Superior temporal gyrus (tissue), 1 donor: Measurements from ENCODE around the gene DNTT.

ENCODE experiments used
- DNase-seq: peaks from one replicate; pipeline ENCODE4 v3.0.0-alpha.2; 2016; ENCODE audit errors: extremely low spot score

The DNTT gene

DNA sequence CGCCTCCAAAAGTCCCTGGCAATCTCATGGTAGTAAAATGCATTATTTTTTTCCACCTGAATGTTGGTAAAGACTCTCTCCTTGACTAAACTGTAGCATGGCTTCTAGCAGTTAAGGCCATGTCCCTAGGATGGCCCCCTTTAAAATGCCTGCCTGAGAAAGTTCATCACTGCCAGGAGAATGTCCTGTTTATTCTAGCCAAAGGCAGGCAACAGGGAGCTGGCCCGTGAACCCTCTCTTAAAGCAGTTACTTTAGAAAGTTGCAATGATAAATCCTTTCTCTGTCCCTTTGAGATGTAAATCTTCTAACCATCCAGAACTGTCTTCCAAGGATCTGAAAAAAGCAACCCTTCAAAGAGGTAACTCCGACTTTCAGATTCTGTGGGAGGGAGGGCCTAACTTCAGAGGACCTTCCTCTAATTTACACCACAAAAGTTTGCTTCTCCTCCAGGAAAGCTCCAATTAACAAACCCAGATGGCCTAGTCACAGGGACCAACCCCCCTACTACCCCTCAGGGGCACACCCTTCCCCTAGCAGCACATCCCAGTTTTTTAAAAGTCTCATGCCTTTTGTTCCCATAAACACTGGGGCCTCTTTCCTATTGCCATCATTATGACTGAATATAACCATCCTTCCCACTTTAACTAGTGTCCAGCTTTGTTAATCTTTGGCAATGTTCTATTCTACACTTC lies 5.5 kb downstream of the DNTT start:
- DNase-seq: no peak

DNA sequence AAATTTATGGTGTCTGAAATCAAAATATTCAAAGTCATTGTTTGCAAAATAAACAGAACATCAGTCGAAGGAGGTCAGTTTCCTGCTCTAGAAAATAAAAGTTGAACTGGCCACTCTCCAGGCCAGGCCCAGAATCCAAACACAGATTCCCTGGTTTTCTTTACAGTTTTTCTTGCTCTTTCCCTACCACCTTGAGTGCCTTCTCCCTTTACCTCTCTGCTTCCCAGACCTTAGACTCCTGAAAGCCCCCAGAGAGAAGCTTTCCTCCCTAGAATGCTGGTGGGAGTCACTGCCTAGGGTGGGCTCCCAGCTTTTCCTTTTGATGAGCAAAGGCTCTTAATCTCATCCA lies 6.1 kb downstream of the DNTT start:
- DNase-seq: no peak

GRCh38 chr10:96311180-96311715 lies 7.0 kb downstream of the DNTT start:
- no peak for DNase-seq

DNA sequence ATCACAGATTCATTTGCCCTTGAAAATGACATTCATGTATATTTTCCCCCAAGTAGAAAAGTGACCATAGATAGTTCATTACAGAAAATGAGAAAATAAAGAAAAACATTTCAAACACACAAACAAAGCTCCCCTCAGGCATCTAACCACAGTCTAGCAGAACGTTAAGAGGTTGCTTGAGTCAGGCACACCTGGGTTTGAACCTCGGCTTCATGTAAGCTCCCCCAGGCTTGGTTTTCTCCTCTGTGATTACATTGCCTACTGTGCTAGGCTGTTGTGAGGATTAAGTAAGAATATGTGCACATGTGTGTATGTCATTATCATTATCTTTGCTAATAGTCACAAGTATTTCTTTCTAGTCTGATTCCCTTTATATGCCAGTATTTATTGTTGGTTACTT lies 9.1 kb downstream of the DNTT start:
- DNase-seq: no peak

DNA sequence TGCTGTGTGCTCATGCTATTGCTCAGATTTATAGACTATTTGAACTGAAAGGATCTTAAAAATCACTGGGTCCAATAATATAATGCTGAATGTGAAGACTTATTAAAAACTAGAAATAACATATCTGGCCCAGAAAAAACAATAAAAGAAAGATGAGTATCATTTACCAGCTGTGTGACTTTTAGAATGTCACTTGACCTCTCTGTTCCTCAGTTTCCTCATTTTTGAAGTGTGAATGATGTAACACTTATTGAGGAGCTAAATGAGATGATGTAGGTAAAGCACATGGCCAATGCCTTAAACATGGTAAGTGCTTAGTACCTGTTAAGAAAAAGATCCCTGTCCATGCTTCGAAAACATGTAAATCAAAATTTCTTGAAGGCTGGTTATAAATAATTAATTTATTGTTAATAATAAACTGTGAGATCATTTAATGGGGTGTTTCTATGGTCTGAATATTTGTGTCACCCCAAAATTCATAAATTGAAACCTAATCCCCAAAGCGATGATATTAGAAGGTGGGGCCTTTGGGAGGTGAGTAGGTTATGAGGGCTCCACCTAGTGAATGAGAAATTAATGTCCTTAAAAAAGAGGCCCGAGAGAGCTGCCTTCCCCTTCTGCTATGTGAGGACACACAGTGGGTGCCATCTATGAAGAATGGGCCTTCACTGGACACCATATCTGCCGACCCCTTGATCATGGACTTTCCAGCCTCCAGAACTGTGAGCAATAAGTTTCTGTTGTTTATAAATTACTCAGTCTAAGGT lies 13.0 kb downstream of the DNTT start:
- no peak for DNase-seq

DNA sequence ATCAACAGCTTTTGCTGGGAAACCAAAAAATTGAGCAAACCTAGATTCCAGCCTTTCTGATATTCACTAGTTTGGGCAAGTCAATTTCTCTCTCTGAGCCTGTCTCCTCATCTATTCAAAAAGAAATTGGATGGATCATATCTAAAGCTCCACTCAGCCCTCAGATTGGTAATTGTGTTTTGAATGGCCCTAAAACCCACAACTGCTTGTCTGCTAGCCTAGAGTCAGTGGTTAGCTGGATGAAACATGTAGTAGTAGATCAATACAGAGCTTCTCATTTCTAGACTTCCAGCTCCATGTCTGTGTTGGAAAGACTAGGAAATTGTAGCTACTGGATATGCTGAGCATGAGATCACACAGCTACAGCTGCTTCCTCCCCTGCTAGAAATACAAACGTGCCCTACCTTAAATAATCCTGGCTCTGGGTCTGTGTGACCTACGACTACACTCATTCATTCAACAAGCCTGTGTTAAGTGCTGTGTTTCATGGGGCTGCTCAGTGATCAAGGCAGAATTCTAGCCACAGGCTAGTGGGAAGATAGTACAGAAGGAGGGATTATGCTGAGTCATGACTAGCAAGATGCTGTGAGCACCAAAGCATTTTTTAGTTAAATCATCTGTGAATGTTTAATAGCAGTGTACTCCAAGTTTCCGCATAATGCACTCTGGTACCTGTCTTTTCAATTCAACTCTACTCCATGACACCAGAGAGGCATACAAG lies 15.7 kb downstream of the DNTT start:
- DNase-seq: peak; percentile 28

DNA sequence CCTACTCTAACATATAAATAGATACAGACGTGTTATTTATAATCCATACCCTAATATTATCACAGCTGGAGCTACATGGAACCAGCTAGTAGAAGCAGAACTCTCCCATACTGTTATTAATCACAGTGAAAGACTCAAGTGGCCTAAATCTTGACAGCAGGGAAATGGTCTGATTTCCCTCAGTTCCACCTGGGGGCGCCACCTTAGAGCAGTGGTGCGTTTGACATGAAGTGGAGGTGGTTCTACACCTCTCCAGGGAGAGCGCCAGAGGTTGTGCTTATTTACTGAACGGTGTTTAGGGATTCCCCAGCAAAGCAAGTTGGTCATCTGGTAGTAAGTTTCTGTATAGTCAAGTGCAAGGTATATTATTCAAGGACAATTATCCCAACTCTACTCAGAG lies 17.6 kb downstream of the DNTT start:
- no peak for DNase-seq

GRCh38 chr10:96322275-96322674 lies 18.0 kb downstream of the DNTT start:
- no peak for DNase-seq

- DNase-seq: no peak
Measured at GRCh38 chr10:96324447-96324846, 20.2 kb downstream of the DNTT start.

DNA sequence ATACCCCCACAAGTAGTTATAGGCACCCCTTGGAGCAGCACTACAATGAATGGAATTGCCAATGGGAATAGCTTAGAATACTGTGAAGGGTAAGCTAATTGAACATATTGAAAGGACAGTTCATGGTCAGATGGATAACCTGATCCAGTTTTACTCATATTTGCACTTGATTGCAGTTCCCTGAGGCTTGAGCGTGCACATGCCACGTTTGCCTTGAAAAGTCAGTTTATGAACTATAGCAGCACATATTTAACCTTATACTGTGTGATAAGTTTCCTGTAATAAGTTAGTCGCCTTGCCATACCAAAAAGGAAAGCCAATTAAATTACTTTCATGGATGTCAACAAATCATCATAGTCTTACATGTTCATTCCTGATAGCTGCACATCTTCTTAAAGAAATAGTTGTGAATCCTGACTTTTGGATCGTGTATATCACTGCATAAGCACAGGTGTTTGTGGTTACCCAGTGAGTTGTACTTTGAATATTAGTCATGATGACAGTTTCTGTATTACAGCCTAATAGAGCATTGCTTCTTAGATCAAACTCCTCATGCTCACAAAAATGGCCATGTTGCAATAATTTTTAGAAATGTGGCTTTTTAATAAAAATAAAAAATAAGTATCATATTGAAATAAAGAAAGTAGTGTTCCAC lies 21.6 kb downstream of the DNTT start:
- DNase-seq: no peak

GRCh38 chr10:96327462-96327861 lies 23.2 kb downstream of the DNTT start:
- DNase-seq: no peak

DNA sequence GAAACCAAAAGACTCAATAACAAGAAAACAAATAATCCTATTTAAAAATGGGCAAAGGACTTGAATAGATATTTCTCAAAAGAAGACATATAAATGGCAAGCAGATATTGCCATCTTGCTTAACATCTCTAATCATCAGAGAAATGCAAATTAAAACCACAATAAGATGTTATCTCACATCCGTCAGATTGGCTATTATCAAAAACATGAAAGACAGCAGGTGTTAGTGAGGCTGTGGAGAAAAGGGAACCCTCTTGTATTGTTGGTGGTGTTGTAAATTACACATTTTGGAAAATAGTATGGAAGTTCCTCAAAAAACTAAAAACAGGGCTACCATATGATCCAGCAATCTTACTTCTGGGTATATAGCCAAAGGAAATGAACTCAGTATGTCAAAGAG lies 28.9 kb downstream of the DNTT start:
- DNase-seq: no peak

GRCh38 chr10:96334616-96335526 lies 30.6 kb downstream of the DNTT start:
- DNase-seq: peak; percentile 91

DNA sequence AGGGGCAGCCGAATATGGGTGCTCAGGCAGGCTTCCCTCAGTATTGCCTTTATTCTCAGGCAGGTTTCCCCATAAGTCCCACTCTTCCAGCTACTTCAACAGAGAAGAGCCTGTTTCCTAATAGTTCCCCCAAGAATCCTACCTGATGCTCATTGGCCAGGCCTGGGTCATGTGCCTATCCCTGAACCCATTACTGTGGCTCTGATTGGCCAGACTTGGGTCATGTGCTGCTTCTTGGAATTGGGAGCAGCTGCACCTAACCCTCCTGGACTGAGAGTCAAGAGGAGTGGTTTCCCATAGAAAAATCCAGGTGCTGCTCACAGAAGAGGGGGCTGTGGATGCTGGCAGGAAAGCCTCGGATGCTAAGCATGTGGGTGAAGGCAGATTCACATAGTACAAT lies 32.9 kb downstream of the DNTT start:
- no peak for DNase-seq

GRCh38 chr10:96338279-96338925 lies 34.2 kb downstream of the DNTT start:
- peak; percentile 67 for DNase-seq

DNA sequence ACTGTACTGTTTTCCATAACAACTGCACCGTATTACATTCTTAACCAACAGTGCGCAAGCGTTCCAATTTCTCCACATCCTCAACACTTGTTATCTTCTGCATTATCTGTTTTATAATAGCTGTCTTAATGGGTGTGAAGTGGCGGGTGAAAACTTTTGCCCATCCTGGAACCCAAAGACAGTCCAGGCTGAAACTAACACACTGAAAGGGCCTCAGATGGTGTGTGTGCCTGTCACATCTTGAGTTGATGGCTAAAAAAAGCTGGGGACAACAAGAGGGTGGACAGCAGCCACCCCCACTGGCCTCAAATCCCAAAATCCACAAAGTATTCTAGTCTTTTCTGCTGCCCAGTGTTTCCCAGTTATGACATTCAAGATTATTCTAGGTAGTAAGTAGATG lies 35.1 kb downstream of the DNTT start:
- no peak for DNase-seq

GRCh38 chr10:96339956-96340904 lies 36.0 kb downstream of the DNTT start:
- DNase-seq: peak; percentile 84

DNA sequence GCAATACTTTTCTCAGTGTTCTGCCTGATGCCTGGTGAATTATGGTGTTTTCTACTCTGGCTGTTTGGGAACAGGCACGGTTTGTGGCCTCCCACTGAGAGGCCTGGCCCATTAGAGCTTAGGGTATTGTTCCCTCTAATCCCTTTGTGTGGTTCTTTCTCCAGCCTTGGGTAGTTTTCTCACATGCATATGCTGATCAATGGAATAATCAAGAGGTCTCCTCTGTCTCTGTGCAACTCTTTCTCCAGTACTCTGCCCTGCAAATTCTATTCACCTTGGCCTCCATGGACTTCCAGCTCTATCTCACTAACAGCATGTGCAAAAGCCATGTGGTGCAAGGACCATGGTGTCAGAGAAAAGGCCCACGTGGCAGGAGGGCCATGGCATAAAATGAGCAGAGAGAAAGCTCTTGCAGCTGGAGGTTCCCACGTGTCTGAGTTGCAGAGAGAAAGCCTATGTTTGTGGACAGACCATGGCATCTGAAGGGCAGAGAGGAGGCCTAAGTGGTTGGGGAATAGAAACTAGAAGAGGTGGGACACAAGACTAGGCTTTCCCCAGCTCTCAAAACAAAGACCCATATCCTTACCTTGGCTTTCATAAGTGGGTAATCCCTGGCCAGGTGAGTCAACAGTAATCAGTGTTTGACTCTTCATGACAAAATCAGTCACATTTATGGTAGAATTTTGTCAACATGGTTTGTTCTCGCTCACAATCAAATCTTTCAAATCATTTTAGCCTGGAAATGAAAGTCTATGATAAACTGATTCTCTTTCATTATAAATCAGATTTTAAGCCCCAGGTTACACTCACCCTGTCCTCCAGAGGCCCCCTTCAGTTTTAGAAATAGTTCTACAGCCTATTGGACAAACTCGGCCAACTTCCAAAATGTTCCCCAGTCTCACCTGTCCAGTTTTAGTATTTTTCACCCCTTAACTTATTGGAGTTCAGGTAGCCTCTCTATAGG lies 37.3 kb downstream of the DNTT start:
- no peak for DNase-seq
